ENCODE measurements around the gene HLF.

DNA sequence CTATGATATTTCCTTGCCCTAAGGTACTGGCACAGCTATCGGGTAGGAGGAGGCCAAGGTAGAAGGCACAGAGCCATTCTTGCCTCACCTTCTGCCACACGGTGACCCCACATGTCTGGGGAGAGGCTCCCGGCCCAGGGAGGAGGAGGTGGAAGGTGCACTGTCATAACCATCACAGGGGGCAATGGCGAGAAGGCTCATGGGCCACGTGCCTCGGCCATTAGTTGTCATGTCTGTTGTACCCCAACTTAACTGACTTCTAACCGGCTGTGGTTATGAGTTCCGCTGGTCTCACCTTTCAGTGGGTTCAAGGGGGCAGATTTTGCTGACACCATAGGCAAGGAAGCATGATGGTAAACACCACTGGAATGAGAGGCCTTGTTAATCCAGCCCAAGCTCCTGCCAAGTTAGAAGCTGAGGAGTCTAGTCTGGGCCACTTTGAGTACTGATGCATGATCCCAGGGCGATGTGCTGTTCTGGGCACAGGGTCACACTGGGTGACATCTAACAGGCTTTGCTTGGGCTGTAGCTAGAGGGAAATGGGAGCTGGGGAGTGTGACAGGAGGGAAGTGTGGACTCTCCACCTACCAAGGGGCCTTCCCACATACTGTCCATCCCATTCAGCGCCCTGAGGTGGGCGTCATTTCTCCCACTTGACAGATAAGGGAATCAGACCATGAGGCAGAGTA is 39.6 kb downstream of the HLF start:
- TF ChIP-seq, protein P1, sequence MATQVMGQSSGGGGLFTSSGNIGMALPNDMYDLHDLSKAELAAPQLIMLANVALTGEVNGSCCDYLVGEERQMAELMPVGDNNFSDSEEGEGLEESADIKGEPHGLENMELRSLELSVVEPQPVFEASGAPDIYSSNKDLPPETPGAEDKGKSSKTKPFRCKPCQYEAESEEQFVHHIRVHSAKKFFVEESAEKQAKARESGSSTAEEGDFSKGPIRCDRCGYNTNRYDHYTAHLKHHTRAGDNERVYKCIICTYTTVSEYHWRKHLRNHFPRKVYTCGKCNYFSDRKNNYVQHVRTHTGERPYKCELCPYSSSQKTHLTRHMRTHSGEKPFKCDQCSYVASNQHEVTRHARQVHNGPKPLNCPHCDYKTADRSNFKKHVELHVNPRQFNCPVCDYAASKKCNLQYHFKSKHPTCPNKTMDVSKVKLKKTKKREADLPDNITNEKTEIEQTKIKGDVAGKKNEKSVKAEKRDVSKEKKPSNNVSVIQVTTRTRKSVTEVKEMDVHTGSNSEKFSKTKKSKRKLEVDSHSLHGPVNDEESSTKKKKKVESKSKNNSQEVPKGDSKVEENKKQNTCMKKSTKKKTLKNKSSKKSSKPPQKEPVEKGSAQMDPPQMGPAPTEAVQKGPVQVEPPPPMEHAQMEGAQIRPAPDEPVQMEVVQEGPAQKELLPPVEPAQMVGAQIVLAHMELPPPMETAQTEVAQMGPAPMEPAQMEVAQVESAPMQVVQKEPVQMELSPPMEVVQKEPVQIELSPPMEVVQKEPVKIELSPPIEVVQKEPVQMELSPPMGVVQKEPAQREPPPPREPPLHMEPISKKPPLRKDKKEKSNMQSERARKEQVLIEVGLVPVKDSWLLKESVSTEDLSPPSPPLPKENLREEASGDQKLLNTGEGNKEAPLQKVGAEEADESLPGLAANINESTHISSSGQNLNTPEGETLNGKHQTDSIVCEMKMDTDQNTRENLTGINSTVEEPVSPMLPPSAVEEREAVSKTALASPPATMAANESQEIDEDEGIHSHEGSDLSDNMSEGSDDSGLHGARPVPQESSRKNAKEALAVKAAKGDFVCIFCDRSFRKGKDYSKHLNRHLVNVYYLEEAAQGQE (IDR thresholded peaks at IDR 0.05; ENCODE audit: insufficient replicate concordance, low read depth), result no peak
- TF ChIP-seq, protein P2, sequence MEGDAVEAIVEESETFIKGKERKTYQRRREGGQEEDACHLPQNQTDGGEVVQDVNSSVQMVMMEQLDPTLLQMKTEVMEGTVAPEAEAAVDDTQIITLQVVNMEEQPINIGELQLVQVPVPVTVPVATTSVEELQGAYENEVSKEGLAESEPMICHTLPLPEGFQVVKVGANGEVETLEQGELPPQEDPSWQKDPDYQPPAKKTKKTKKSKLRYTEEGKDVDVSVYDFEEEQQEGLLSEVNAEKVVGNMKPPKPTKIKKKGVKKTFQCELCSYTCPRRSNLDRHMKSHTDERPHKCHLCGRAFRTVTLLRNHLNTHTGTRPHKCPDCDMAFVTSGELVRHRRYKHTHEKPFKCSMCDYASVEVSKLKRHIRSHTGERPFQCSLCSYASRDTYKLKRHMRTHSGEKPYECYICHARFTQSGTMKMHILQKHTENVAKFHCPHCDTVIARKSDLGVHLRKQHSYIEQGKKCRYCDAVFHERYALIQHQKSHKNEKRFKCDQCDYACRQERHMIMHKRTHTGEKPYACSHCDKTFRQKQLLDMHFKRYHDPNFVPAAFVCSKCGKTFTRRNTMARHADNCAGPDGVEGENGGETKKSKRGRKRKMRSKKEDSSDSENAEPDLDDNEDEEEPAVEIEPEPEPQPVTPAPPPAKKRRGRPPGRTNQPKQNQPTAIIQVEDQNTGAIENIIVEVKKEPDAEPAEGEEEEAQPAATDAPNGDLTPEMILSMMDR (IDR thresholded peaks at IDR 0.05; ENCODE audit: insufficient read depth, low read length), result no peak
